GM23248 (cell line): ENCODE measurements around the gene NFIX.

ENCODE experiments used
- EZH2 ChIP-seq: fragments of 200-600 bp; sonication (generic); IDR thresholded peaks from 2 replicates; pipeline ENCODE4 v1.6.1; 2018; ENCODE audit warnings: antibody characterized with exemption, mild to moderate bottlenecking; ENCODE audit not compliant: insufficient read depth, poor library complexity, severe bottlenecking
- EZH2phosphoT487 ChIP-seq: fragments of 200-600 bp; sonication (generic); IDR thresholded peaks from 2 replicates; pipeline ENCODE4 v1.6.1; 2018; ENCODE audit warnings: antibody characterized with exemption, moderate library complexity, mild to moderate bottlenecking, low read depth; ENCODE audit not compliant: insufficient read depth

- TF ChIP-seq EZH2phosphoT487 (no peak), EZH2 (no peak)
Observed at GRCh38 chr19:13060964-13061927, 66.0 kb downstream of the NFIX start.
